Neural cell (in vitro differentiated cells): ENCODE results near the gene MTHFD1L. TPM values are rescaled to one million over a fixed set of nuclear protein-coding genes. Genes with fewer than 3 reads are reported as not detected.
"Not testable (repeated sequence)": the region's sequence is repeated elsewhere in the genome, so short reads cannot be mapped to it uniquely, and the experiment has no call there.

Source experiments
- H2AFZ ChIP-seq: fragments of 200-600, 300-800 bp; sonication (generic), shearing (Covaris generic); 2 replicates; pipeline ENCODE4 v1.6.0; 2014; ENCODE audit warnings: low read depth, mild to moderate bottlenecking, antibody characterized with exemption, low read length, moderate library complexity
- H3F3A ChIP-seq: fragments of 200-600 bp; shearing (Covaris generic); 2 replicates; pipeline ENCODE4 v1.6.1; 2016; ENCODE audit warnings: mild to moderate bottlenecking, moderate library complexity, mixed read lengths, antibody characterized with exemption, low read length; ENCODE audit not compliant: insufficient read depth, poor library complexity, severe bottlenecking
- H3K27ac ChIP-seq: fragments of 200-600, 300-800 bp; sonication (generic), shearing (Covaris generic); 2 replicates; pipeline ENCODE4 v1.5.1; 2014; ENCODE audit warnings: mild to moderate bottlenecking, low read length, moderate library complexity
- H3K27me3 ChIP-seq: fragments of 300-800, 200-600 bp; sonication (generic), shearing (Covaris generic); 2 replicates; pipeline ENCODE4 v1.6.0; 2014; ENCODE audit warnings: mild to moderate bottlenecking, low read depth, low read length, moderate library complexity; ENCODE audit not compliant: insufficient read depth
- H3K36me3 ChIP-seq: fragments of 300-800, 200-600 bp; sonication (generic), shearing (Covaris generic); 2 replicates; pipeline ENCODE4 v1.5.1; 2014; ENCODE audit warnings: mild to moderate bottlenecking, antibody characterized with exemption, low read length, moderate library complexity; ENCODE audit not compliant: insufficient read depth
- H3K4me2 ChIP-seq: fragments of 300-800, 200-600 bp; sonication (generic), shearing (Covaris generic); 2 replicates; pipeline ENCODE4 v1.6.0; 2014; ENCODE audit warnings: mild to moderate bottlenecking, low read length
- H3K4me3 ChIP-seq: fragments of 300-800, 200-600 bp; sonication (generic), shearing (Covaris generic); 2 replicates; pipeline ENCODE4 v1.5.1; 2014; ENCODE audit warnings: mild to moderate bottlenecking, low read length, moderate library complexity
- H3K79me2 ChIP-seq: fragments of 200-600 bp; shearing (Covaris generic); replicated peaks from 2 replicates; pipeline ENCODE4 v1.6.0; 2014; ENCODE audit warnings: mild to moderate bottlenecking, low read length, moderate library complexity; ENCODE audit not compliant: insufficient read depth
- H3K9ac ChIP-seq: fragments of 300-800, 200-600 bp; sonication (generic), shearing (Covaris generic); 2 replicates; pipeline ENCODE4 v1.6.1; 2016; ENCODE audit warnings: mild to moderate bottlenecking, low read length, mixed read lengths
- H3K9me2 ChIP-seq: fragments of 200-600 bp; shearing (Covaris generic); 2 replicates; pipeline ENCODE4 v1.6.1; 2016; ENCODE audit warnings: mild to moderate bottlenecking, low read length, mixed read lengths; ENCODE audit not compliant: insufficient read depth
- H3K9me3 ChIP-seq: fragments of 200-600, 300-800 bp; sonication (generic), shearing (Covaris generic); 2 replicates; pipeline ENCODE4 v1.6.1; 2016; ENCODE audit warnings: mild to moderate bottlenecking, mixed run types, low read length, moderate library complexity, mixed read lengths
- H4K20me1 ChIP-seq: fragments of 200-600 bp; shearing (Covaris generic); 2 replicates; pipeline ENCODE4 v1.6.1; 2016; ENCODE audit warnings: mild to moderate bottlenecking, mixed run types; ENCODE audit not compliant: insufficient read depth
- EP300 ChIP-seq: fragments of 450-650 bp; conservative IDR thresholded peaks from 2 replicates; pipeline ENCODE4 v1.6.1; 2014; ENCODE audit warnings: antibody characterized with exemption, mild to moderate bottlenecking, moderate library complexity; ENCODE audit not compliant: poor library complexity, severe bottlenecking
- EZH2 ChIP-seq: fragments of 200-600, 300-800 bp; shearing (Covaris generic), sonication (generic); IDR thresholded peaks from 2 replicates; pipeline ENCODE4 v1.6.1; 2014; ENCODE audit warnings: antibody characterized with exemption, low read length, borderline replicate concordance, mild to moderate bottlenecking; ENCODE audit not compliant: insufficient read depth, poor library complexity, severe bottlenecking
- MXI1 ChIP-seq: fragments of 450-650 bp; conservative IDR thresholded peaks from 2 replicates; pipeline ENCODE4 v1.6.1; 2014; ENCODE audit warnings: antibody characterized with exemption, mild to moderate bottlenecking; ENCODE audit not compliant: poor library complexity, severe bottlenecking
- POLR2AphosphoS5 ChIP-seq: IDR thresholded peaks from 2 replicates; pipeline ENCODE4 v1.6.1; 2012
- RAD21 ChIP-seq: fragments of 450-650 bp; conservative IDR thresholded peaks from 2 replicates; pipeline ENCODE4 v1.6.1; 2014; ENCODE audit warnings: antibody characterized with exemption, mild to moderate bottlenecking, moderate library complexity
- SMC3 ChIP-seq: fragments of 450-650 bp; conservative IDR thresholded peaks from 2 replicates; pipeline ENCODE4 v1.6.1; 2014; ENCODE audit warnings: antibody characterized with exemption, mild to moderate bottlenecking, moderate library complexity; ENCODE audit not compliant: poor library complexity
- TAF1 ChIP-seq: IDR thresholded peaks from 2 replicates; pipeline ENCODE4 v1.6.1; 2012; ENCODE audit warnings: low read depth
- polyA plus RNA-seq: library from polyadenylated mRNA; depleted of rRNA; stranded (reverse); fragments of >200 nt; gene quantifications from 2 replicates; pipeline ENCODE4 v1.2.3, GENCODE V29; 2014
- TF ChIP-seq, protein P1 (sequence below): IDR thresholded peaks from 2 replicates; pipeline ENCODE4 v1.6.1; 2012; ENCODE audit warnings: borderline replicate concordance
- TF ChIP-seq, protein P2 (sequence below): fragments of 450-650 bp; IDR thresholded peaks from 2 replicates; pipeline ENCODE4 v1.5.1; 2014; ENCODE audit warnings: antibody characterized with exemption, mild to moderate bottlenecking, moderate library complexity; ENCODE audit not compliant: poor library complexity, severe bottlenecking

Gene MTHFD1L
- polyA plus RNA-seq, 1 donor from 2014 or later = 6.3 TPM

DNA sequence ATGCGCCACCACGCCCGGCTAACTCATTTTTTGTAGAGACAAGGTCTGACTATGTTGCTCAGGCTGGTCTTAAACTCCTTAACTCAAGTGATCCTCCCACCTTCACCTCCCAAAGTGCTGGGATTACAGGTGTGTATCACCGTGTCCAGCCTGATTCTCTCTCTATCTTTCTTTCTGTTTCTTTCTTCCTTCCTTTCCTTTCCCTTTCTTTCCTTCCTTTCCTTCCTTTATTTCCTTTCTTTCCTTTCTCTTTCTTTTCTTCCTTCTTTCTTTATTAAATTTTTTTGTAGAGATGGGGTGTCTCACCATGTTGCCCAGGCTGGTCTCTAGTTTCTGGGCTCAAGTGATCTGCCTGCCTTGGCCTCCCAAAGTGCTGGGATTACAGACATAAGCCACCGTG is 38.7 kb upstream of the MTHFD1L start:
- no peaks in the 10 kb centered on the region for H3F3A ChIP-seq
- H4K20me1 ChIP-seq = no peaks in the 10 kb centered on the region
- H3K9ac ChIP-seq = no peak overlapping the region
- no peaks in the 10 kb centered on the region for H3K9me3 ChIP-seq
- H3K79me2 ChIP-seq = no peaks in the 10 kb centered on the region
- H3K27ac ChIP-seq = no peak overlapping the region
- TF ChIP-seq, protein P1, sequence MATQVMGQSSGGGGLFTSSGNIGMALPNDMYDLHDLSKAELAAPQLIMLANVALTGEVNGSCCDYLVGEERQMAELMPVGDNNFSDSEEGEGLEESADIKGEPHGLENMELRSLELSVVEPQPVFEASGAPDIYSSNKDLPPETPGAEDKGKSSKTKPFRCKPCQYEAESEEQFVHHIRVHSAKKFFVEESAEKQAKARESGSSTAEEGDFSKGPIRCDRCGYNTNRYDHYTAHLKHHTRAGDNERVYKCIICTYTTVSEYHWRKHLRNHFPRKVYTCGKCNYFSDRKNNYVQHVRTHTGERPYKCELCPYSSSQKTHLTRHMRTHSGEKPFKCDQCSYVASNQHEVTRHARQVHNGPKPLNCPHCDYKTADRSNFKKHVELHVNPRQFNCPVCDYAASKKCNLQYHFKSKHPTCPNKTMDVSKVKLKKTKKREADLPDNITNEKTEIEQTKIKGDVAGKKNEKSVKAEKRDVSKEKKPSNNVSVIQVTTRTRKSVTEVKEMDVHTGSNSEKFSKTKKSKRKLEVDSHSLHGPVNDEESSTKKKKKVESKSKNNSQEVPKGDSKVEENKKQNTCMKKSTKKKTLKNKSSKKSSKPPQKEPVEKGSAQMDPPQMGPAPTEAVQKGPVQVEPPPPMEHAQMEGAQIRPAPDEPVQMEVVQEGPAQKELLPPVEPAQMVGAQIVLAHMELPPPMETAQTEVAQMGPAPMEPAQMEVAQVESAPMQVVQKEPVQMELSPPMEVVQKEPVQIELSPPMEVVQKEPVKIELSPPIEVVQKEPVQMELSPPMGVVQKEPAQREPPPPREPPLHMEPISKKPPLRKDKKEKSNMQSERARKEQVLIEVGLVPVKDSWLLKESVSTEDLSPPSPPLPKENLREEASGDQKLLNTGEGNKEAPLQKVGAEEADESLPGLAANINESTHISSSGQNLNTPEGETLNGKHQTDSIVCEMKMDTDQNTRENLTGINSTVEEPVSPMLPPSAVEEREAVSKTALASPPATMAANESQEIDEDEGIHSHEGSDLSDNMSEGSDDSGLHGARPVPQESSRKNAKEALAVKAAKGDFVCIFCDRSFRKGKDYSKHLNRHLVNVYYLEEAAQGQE = no peak
- TF ChIP-seq MXI1 (no peak), TAF1 (no peak), EZH2 (no peak), POLR2AphosphoS5 (no peak), RAD21 (no peak), SMC3 (no peak), EP300 (no peak)
- TF ChIP-seq, protein P2, sequence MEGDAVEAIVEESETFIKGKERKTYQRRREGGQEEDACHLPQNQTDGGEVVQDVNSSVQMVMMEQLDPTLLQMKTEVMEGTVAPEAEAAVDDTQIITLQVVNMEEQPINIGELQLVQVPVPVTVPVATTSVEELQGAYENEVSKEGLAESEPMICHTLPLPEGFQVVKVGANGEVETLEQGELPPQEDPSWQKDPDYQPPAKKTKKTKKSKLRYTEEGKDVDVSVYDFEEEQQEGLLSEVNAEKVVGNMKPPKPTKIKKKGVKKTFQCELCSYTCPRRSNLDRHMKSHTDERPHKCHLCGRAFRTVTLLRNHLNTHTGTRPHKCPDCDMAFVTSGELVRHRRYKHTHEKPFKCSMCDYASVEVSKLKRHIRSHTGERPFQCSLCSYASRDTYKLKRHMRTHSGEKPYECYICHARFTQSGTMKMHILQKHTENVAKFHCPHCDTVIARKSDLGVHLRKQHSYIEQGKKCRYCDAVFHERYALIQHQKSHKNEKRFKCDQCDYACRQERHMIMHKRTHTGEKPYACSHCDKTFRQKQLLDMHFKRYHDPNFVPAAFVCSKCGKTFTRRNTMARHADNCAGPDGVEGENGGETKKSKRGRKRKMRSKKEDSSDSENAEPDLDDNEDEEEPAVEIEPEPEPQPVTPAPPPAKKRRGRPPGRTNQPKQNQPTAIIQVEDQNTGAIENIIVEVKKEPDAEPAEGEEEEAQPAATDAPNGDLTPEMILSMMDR = no peak
- H3K4me3 ChIP-seq = no peak overlapping the region
- H3K9me2 ChIP-seq = no peaks in the 10 kb centered on the region
- H3K36me3 ChIP-seq = no peaks in the 10 kb centered on the region
- no peak overlapping the region for H2AFZ ChIP-seq
- H3K27me3 ChIP-seq = no peaks in the 10 kb centered on the region
- no peak overlapping the region for H3K4me2 ChIP-seq

DNA sequence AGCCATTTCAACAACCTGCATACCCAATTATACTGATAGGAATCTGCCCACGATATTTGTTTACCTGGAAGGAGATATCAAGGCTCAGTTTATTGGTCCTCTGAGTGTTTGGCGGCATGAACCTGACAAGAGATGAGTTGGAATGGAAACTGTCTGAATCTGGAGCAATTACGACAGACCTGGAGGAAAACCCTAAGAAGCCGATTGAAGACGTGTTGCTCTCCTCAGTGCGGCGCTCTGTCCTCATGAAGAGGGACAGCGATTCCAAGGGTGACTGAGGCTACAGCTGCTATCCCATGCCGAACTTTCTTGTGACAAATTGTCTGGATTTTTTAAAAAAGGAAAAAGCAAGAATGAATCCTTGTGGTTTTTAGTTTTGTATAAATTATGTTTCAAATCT is 37.4 kb upstream of the MTHFD1L start:
- not testable (repeated sequence) for H2AFZ ChIP-seq, H3K27ac ChIP-seq, H3K27me3 ChIP-seq, H3K79me2 ChIP-seq, H3K9ac ChIP-seq, H3K9me2 ChIP-seq, H3K9me3 ChIP-seq, H4K20me1 ChIP-seq, H3K36me3 ChIP-seq, H3K4me3 ChIP-seq, H3K4me2 ChIP-seq, H3F3A ChIP-seq

DNA sequence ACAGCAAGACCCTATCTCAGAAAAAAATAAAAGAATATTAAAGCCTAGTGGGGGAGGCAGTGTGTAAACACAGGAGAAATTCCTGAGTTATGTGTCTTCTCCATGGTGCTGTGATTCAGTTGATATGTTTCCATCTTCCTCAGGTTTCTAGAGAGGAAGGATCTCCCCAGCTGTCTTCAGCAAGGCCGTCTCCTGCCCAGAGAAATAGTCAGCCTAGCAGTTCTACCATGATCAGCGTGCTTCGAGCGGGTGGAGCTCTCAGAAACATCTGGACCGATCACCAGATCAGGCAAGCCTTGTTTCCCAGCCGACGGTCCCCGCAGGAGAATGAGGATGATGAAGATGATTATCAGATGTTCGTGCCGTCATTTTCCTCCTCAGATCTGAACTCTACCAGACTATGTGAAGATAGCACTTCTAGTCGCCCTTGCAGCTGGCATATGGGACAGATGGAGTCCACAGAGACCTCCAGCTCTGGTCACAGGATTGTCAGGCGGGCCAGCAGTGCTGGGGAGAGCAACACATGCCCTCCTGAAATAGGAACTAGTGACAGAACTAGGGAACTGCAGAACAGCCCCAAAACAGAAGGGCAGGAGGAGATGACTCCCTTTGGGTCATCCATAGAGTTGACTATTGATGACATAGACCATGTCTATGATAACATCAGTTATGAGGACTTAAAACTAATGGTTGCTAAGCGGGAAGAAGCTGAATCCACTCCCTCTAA is 34.9 kb upstream of the MTHFD1L start:
- H2AFZ ChIP-seq = no peak overlapping the region
- H3K4me3 ChIP-seq = no peak overlapping the region

More for the DNA sequence above, 34.9 kb upstream of the MTHFD1L start:
- Histone ChIP-seq H3K36me3 (no peaks in the 10 kb centered on the region), H3K9me2 (no peaks in the 10 kb centered on the region), H3K79me2 (no peaks in the 10 kb centered on the region), H3K9me3 (no peaks in the 10 kb centered on the region), H3F3A (no peaks in the 10 kb centered on the region), H3K9ac (no peak overlapping the region), H4K20me1 (no peaks in the 10 kb centered on the region), H3K27me3 (no peaks in the 10 kb centered on the region), H3K4me2 (no peak overlapping the region), H3K27ac (no peak overlapping the region)
- TF ChIP-seq RAD21 (no peak), MXI1 (no peak), POLR2AphosphoS5 (no peak)
- TF ChIP-seq, protein P2 = no peak
